COLO829 (cell line): ENCODE results near the gene FBXL2.

Experiments used
- DNase-seq: peaks from one replicate; pipeline ENCODE4 v3.0.0; 2012; ENCODE audit warnings: low spot score

FBXL2 gene

GRCh38 chr3:33430061-33430460 lies 152.8 kb downstream of the FBXL2 start:
- DNase-seq: no peak

- no peak for DNase-seq
These were observed 153.3 kb downstream of the FBXL2 start for GRCh38 chr3:33430571-33430970.

- DNase-seq: no peak
These were observed 156.6 kb downstream of the FBXL2 start for GRCh38 chr3:33433843-33434242.
